IgD-negative memory B cell (primary cell): Measurements from ENCODE around the gene JMJD8. TPM values are rescaled to one million over a fixed set of nuclear protein-coding genes. Genes with fewer than 3 reads are reported as not detected.

Experiments
- H3K27ac Mint-ChIP-seq, 3 donors: one replicate each; pipeline ENCODE4 v1.8.0; 2020 to 2022; ENCODE audit warnings: mild to moderate bottlenecking in 3 of 3, mixed read lengths in 3 of 3, moderate library complexity in 1 of 3
- H3K27me3 Mint-ChIP-seq: one replicate; pipeline ENCODE4 v1.8.0; 2021; ENCODE audit warnings: mixed read lengths
- H3K36me3 Mint-ChIP-seq: one replicate; pipeline ENCODE4 v1.8.0; 2020; ENCODE audit warnings: mild to moderate bottlenecking, mixed read lengths
- H3K4me1 Mint-ChIP-seq, 3 donors: one replicate each; pipeline ENCODE4 v1.8.0; 2020 to 2022; ENCODE audit warnings: mixed read lengths in 3 of 3, mild to moderate bottlenecking in 1 of 3
- H3K4me3 Mint-ChIP-seq, 4 donors: one replicate each; pipeline ENCODE4 v1.8.0; 2020 to 2022; ENCODE audit warnings: mild to moderate bottlenecking in 4 of 4, mixed read lengths in 4 of 4, moderate library complexity in 3 of 4
- H3K9me3 Mint-ChIP-seq, 3 donors: one replicate each; pipeline ENCODE4 v1.8.0; 2020 to 2021; ENCODE audit warnings: mixed read lengths in 3 of 3, mild to moderate bottlenecking in 1 of 3
- polyA plus RNA-seq: library from polyadenylated mRNA; unstranded; fragments of 300-500 nt; fragmentation: Illumina TruSeq; gene quantifications from one replicate; pipeline ENCODE4 v1.2.3, GENCODE V29; 2021

JMJD8 gene
- polyA plus RNA-seq, 1 donor from 2014 or later = 51.0 TPM

GRCh38 chr16:645852-646678 lies 38.1 kb downstream of the JMJD8 start:
- H3K36me3 Mint-ChIP-seq = no peaks in the 10 kb centered on the region
- H3K9me3 Mint-ChIP-seq = no peaks in the 10 kb centered on the region
- H3K27me3 Mint-ChIP-seq = no peaks in the 10 kb centered on the region
- peaks cover 0 to 13% (median 11%) of the 10 kb centered on the region in 3 donors for H3K4me1 Mint-ChIP-seq
- peak overlapping the region in 1 of 4 donors; percentile 50 for H3K4me3 Mint-ChIP-seq
- H3K27ac Mint-ChIP-seq = no peak overlapping the region

- Mint-ChIP-seq H3K36me3 (no peaks in the 10 kb centered on the region), H3K9me3 (no peaks in the 10 kb centered on the region), H3K4me3 (peak overlapping the region in 2 of 4 donors; percentile 60 to 79), H3K27ac (no peak overlapping the region), H3K4me1 (peaks cover 0 to 13% (median 13%) of the 10 kb centered on the region in 3 donors), H3K27me3 (no peaks in the 10 kb centered on the region)
Observed at GRCh38 chr16:644556-644955, 39.6 kb downstream of the JMJD8 start.

- Mint-ChIP-seq H3K4me3 (peak overlapping the region; percentile 68 to 87 (median 78)), H3K27ac (peak overlapping the region; percentile 16 to 80 (median 53)), H3K4me1 (peaks cover 7 to 21% (median 18%) of the 10 kb centered on the region in 3 donors), H3K9me3 (no peaks in the 10 kb centered on the region), H3K36me3 (no peaks in the 10 kb centered on the region), H3K27me3 (no peaks in the 10 kb centered on the region)
Observed at GRCh38 chr16:643050-643368, 41.1 kb downstream of the JMJD8 start.

- Mint-ChIP-seq H3K4me3 (peak overlapping the region; percentile 60 to 87 (median 78)), H3K9me3 (no peaks in the 10 kb centered on the region), H3K27me3 (no peaks in the 10 kb centered on the region), H3K36me3 (no peaks in the 10 kb centered on the region), H3K4me1 (peaks cover 7 to 21% (median 21%) of the 10 kb centered on the region in 3 donors), H3K27ac (peak overlapping the region; percentile 16 to 80 (median 53))
Observed at GRCh38 chr16:642189-643049, 41.7 kb downstream of the JMJD8 start.

- H3K9me3 Mint-ChIP-seq = peaks cover 0 to 2% (median 0%) of the 10 kb centered on the region in 3 donors
- peak within 1 kb of the TSS; percentile 16 to 80 (median 53) for H3K27ac Mint-ChIP-seq
- peaks cover 10 to 22% (median 19%) of the 10 kb centered on the region in 3 donors for H3K4me1 Mint-ChIP-seq
- H3K4me3 Mint-ChIP-seq = peak within 1 kb of the TSS; percentile 77 to 87 (median 82)
- no peaks in the 10 kb centered on the region for H3K36me3 Mint-ChIP-seq
- peaks cover 3% of the 10 kb centered on the region for H3K27me3 Mint-ChIP-seq
Observed at GRCh38 chr16:641326-642188, 42.6 kb downstream of the JMJD8 start, which contains the start of gene MCRIP2. Gene MCRIP2 (plus strand): TSS chr16:641828. CDS start chr16:641992, 164 bp downstream.

GRCh38 chr16:640614-641013 lies 43.5 kb downstream of the JMJD8 start:
- Mint-ChIP-seq H3K9me3 (peaks cover 0 to 2% (median 0%) of the 10 kb centered on the region in 3 donors), H3K4me1 (peaks cover 13 to 22% (median 19%) of the 10 kb centered on the region in 3 donors), H3K4me3 (peak overlapping the region in 3 of 4 donors; percentile 38 to 85 (median 57)), H3K27me3 (peaks cover 3% of the 10 kb centered on the region), H3K36me3 (no peaks in the 10 kb centered on the region), H3K27ac (peak overlapping the region in 1 of 3 donors; percentile 67)

- peak overlapping the region in 2 of 4 donors; percentile 63 to 90 for H3K4me3 Mint-ChIP-seq
- H3K36me3 Mint-ChIP-seq = no peaks in the 10 kb centered on the region
- H3K9me3 Mint-ChIP-seq = peaks cover 0 to 2% (median 0%) of the 10 kb centered on the region in 3 donors
- H3K27me3 Mint-ChIP-seq = peaks cover 3% of the 10 kb centered on the region
- peak overlapping the region; percentile 46 to 86 (median 85) for H3K27ac Mint-ChIP-seq
- peaks cover 13 to 21% (median 14%) of the 10 kb centered on the region in 3 donors for H3K4me1 Mint-ChIP-seq
Observed at GRCh38 chr16:638836-639235, 45.3 kb downstream of the JMJD8 start.

GRCh38 chr16:638034-638543 lies 46.0 kb downstream of the JMJD8 start:
- Mint-ChIP-seq H3K4me1 (peaks cover 12 to 19% (median 13%) of the 10 kb centered on the region in 3 donors), H3K4me3 (peak overlapping the region in 3 of 4 donors; percentile 52 to 100 (median 67)), H3K9me3 (peaks cover 0 to 2% (median 0%) of the 10 kb centered on the region in 3 donors), H3K27ac (no peak overlapping the region), H3K27me3 (peaks cover 3% of the 10 kb centered on the region), H3K36me3 (no peaks in the 10 kb centered on the region)

- Mint-ChIP-seq H3K27me3 (peaks cover 3% of the 10 kb centered on the region), H3K36me3 (no peaks in the 10 kb centered on the region)
Observed at GRCh38 chr16:637081-638018, 46.8 kb downstream of the JMJD8 start.

GRCh38 chr16:636206-637080 lies 47.7 kb downstream of the JMJD8 start, which contains the start of gene METTL26:
Gene METTL26 (minus strand): TSS chr16:636305. CDS start chr16:636290, 15 bp downstream.
- Mint-ChIP-seq H3K4me3 (peak within 1 kb of the TSS; percentile 96 to 100 (median 100)), H3K27me3 (peaks cover 3% of the 10 kb centered on the region), H3K27ac (peak within 1 kb of the TSS; percentile 99 to 100 (median 100)), H3K9me3 (peaks cover 0 to 2% (median 0%) of the 10 kb centered on the region in 3 donors), H3K36me3 (no peaks in the 10 kb centered on the region), H3K4me1 (peaks cover 12 to 19% (median 13%) of the 10 kb centered on the region in 3 donors)

More at GRCh38 chr16:637081-638018, 46.8 kb downstream of the JMJD8 start:
- H3K9me3 Mint-ChIP-seq = peaks cover 0 to 2% (median 0%) of the 10 kb centered on the region in 3 donors
- peak overlapping the region; percentile 96 to 100 (median 100) for H3K4me3 Mint-ChIP-seq
- H3K4me1 Mint-ChIP-seq = peaks cover 12 to 19% (median 13%) of the 10 kb centered on the region in 3 donors
- peak overlapping the region; percentile 99 to 100 (median 100) for H3K27ac Mint-ChIP-seq

- H3K27me3 Mint-ChIP-seq = peaks cover 3% of the 10 kb centered on the region
- H3K36me3 Mint-ChIP-seq = no peaks in the 10 kb centered on the region
- peaks cover 12 to 19% (median 13%) of the 10 kb centered on the region in 3 donors for H3K4me1 Mint-ChIP-seq
- H3K4me3 Mint-ChIP-seq = peak overlapping the region; percentile 68 to 100 (median 98)
- peak overlapping the region in 2 of 3 donors; percentile 100 for H3K27ac Mint-ChIP-seq
- peaks cover 0 to 2% (median 0%) of the 10 kb centered on the region in 3 donors for H3K9me3 Mint-ChIP-seq
Observed at GRCh38 chr16:635573-636205, 48.4 kb downstream of the JMJD8 start.

GRCh38 chr16:634996-635395 lies 49.1 kb downstream of the JMJD8 start:
- Mint-ChIP-seq H3K27me3 (peaks cover 3% of the 10 kb centered on the region), H3K9me3 (peaks cover 0 to 2% (median 0%) of the 10 kb centered on the region in 3 donors), H3K4me1 (peaks cover 10 to 19% (median 13%) of the 10 kb centered on the region in 3 donors), H3K27ac (peak overlapping the region in 1 of 3 donors; percentile 71), H3K36me3 (no peaks in the 10 kb centered on the region), H3K4me3 (peak overlapping the region; percentile 25 to 83 (median 46))
